ENCODE data around the gene ZG16B.

DNA sequence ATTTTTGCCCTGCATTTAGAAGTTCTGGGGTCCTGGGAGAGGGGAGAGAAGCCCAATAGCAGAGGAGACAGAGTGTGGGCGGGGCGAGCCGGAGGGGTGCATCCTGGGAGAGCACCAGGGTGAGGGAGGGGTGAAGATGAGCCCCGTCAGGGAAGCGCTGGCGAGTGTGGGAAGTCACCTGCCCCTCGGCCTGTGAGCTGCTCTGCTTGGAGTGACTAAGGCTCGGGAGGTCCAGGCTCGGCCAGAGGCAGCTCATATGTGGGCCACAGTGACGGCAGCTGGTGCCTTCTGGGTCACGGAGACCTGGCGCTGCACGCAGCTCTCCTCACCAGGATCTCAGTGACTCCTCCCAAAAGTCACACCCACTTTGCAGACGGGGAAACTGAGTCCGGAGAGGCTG, 1.1 kb downstream of the ZG16B start:
- TF ChIP-seq, protein P1, sequence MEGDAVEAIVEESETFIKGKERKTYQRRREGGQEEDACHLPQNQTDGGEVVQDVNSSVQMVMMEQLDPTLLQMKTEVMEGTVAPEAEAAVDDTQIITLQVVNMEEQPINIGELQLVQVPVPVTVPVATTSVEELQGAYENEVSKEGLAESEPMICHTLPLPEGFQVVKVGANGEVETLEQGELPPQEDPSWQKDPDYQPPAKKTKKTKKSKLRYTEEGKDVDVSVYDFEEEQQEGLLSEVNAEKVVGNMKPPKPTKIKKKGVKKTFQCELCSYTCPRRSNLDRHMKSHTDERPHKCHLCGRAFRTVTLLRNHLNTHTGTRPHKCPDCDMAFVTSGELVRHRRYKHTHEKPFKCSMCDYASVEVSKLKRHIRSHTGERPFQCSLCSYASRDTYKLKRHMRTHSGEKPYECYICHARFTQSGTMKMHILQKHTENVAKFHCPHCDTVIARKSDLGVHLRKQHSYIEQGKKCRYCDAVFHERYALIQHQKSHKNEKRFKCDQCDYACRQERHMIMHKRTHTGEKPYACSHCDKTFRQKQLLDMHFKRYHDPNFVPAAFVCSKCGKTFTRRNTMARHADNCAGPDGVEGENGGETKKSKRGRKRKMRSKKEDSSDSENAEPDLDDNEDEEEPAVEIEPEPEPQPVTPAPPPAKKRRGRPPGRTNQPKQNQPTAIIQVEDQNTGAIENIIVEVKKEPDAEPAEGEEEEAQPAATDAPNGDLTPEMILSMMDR (IDR thresholded peaks at IDR 0.05), result no peak
- TF ChIP-seq ZNF219 (CRISPR knock-in tag; IDR thresholded peaks at IDR 0.05; ENCODE audit: borderline replicate concordance) (no peak), ZNF121 (CRISPR knock-in tag; IDR thresholded peaks at IDR 0.05) (no peak), SMAD3 (CRISPR knock-in tag; IDR thresholded peaks at IDR 0.05; ENCODE audit: borderline replicate concordance) (no peak), ESRRA (CRISPR knock-in tag; IDR thresholded peaks at IDR 0.05; ENCODE audit: borderline replicate concordance) (no peak), ZNF317 (CRISPR knock-in tag; IDR thresholded peaks at IDR 0.05; ENCODE audit: borderline replicate concordance, low read depth) (no peak)
- TF ChIP-seq, protein P2, sequence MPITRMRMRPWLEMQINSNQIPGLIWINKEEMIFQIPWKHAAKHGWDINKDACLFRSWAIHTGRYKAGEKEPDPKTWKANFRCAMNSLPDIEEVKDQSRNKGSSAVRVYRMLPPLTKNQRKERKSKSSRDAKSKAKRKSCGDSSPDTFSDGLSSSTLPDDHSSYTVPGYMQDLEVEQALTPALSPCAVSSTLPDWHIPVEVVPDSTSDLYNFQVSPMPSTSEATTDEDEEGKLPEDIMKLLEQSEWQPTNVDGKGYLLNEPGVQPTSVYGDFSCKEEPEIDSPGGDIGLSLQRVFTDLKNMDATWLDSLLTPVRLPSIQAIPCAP (CRISPR knock-in tag; IDR thresholded peaks at IDR 0.05), result no peak
- TF ChIP-seq, protein P3, sequence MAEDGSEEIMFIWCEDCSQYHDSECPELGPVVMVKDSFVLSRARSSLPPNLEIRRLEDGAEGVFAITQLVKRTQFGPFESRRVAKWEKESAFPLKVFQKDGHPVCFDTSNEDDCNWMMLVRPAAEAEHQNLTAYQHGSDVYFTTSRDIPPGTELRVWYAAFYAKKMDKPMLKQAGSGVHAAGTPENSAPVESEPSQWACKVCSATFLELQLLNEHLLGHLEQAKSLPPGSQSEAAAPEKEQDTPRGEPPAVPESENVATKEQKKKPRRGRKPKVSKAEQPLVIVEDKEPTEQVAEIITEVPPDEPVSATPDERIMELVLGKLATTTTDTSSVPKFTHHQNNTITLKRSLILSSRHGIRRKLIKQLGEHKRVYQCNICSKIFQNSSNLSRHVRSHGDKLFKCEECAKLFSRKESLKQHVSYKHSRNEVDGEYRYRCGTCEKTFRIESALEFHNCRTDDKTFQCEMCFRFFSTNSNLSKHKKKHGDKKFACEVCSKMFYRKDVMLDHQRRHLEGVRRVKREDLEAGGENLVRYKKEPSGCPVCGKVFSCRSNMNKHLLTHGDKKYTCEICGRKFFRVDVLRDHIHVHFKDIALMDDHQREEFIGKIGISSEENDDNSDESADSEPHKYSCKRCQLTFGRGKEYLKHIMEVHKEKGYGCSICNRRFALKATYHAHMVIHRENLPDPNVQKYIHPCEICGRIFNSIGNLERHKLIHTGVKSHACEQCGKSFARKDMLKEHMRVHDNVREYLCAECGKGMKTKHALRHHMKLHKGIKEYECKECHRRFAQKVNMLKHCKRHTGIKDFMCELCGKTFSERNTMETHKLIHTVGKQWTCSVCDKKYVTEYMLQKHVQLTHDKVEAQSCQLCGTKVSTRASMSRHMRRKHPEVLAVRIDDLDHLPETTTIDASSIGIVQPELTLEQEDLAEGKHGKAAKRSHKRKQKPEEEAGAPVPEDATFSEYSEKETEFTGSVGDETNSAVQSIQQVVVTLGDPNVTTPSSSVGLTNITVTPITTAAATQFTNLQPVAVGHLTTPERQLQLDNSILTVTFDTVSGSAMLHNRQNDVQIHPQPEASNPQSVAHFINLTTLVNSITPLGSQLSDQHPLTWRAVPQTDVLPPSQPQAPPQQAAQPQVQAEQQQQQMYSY (CRISPR knock-in tag; IDR thresholded peaks at IDR 0.05), result no peak
- TF ChIP-seq, protein P4, sequence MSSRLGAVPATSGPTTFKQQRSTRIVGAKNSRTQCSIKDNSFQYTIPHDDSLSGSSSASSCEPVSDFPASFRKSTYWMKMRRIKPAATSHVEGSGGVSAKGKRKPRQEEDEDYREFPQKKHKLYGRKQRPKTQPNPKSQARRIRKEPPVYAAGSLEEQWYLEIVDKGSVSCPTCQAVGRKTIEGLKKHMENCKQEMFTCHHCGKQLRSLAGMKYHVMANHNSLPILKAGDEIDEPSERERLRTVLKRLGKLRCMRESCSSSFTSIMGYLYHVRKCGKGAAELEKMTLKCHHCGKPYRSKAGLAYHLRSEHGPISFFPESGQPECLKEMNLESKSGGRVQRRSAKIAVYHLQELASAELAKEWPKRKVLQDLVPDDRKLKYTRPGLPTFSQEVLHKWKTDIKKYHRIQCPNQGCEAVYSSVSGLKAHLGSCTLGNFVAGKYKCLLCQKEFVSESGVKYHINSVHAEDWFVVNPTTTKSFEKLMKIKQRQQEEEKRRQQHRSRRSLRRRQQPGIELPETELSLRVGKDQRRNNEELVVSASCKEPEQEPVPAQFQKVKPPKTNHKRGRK (CRISPR knock-in tag; IDR thresholded peaks at IDR 0.05; ENCODE audit: borderline replicate concordance), result no peak
- TF ChIP-seq, protein P5, sequence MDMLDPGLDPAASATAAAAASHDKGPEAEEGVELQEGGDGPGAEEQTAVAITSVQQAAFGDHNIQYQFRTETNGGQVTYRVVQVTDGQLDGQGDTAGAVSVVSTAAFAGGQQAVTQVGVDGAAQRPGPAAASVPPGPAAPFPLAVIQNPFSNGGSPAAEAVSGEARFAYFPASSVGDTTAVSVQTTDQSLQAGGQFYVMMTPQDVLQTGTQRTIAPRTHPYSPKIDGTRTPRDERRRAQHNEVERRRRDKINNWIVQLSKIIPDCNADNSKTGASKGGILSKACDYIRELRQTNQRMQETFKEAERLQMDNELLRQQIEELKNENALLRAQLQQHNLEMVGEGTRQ (CRISPR knock-in tag; IDR thresholded peaks at IDR 0.05), result no peak
- TF ChIP-seq, protein P6, sequence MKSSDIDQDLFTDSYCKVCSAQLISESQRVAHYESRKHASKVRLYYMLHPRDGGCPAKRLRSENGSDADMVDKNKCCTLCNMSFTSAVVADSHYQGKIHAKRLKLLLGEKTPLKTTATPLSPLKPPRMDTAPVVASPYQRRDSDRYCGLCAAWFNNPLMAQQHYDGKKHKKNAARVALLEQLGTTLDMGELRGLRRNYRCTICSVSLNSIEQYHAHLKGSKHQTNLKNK (CRISPR knock-in tag; IDR thresholded peaks at IDR 0.05), result no peak

Measured in WTC11 (cell line).